CD4-positive, alpha-beta T cell treated with Interleukin-4 for 1 hour (primary cell): ENCODE measurements around the gene CLDN7.

Source experiments
- DNase-seq, 2 donors: peaks; one replicate each; pipeline ENCODE4 v3.0.0-alpha.2; 2020 to 2022

Gene CLDN7

DNA sequence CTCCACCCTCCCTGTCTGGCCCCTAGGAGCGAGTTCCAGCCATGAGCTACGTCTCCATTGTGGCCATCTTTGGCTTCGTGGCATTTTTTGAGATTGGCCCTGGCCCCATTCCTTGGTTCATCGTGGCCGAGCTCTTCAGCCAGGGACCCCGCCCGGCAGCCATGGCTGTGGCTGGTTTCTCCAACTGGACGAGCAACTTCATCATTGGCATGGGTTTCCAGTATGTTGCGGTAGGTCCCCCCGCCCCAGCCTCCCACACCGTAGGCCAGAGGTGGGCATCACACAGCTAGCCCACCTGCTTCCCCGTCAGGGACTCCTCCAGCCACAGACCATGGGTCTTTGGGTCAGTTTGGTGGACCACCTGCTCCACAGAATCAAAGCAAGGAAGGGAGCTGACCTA, 23.4 kb upstream of the CLDN7 start:
- no peak for DNase-seq

DNA sequence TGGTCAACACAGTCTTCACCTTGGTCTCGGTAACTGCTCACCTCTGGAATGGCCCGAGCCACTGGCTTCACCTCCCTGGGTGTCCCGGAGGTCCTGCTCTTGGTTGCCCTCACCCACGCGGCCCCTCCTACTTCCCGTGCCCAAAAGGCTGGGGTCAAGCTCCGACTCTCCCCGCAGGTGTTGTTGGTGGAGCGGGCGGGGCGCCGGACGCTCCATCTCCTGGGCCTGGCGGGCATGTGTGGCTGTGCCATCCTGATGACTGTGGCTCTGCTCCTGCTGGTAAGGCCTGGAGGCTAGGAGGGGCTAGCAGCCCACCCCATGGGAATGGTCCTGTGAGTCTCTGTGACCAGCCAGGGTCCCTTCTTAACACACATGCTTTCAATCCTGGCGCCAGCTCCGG, 22.6 kb upstream of the CLDN7 start:
- no peak for DNase-seq

DNA sequence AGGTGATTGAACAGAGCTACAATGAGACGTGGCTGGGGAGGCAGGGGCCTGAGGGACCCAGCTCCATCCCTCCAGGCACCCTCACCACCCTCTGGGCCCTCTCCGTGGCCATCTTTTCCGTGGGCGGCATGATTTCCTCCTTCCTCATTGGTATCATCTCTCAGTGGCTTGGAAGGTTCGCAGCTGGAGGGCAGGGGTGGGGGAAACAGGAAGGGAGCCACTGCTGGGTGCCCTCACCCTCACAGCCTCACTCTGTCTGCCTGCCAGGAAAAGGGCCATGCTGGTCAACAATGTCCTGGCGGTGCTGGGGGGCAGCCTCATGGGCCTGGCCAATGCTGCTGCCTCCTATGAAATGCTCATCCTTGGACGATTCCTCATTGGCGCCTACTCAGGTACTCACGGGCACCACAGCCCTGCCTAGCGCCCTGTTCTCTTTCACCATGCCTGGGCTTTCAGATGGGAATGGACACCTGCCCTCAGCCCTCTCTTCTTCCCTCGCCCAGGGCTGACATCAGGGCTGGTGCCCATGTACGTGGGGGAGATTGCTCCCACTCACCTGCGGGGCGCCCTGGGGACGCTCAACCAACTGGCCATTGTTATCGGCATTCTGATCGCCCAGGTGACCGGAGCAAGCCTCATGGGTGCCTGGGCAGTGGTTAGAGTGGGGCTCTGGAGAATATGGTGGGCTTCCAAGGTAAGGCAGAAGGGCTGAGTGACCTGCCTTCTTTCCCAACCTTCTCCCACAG, 21.4 kb upstream of the CLDN7 start:
- DNase-seq, result no peak

DNA sequence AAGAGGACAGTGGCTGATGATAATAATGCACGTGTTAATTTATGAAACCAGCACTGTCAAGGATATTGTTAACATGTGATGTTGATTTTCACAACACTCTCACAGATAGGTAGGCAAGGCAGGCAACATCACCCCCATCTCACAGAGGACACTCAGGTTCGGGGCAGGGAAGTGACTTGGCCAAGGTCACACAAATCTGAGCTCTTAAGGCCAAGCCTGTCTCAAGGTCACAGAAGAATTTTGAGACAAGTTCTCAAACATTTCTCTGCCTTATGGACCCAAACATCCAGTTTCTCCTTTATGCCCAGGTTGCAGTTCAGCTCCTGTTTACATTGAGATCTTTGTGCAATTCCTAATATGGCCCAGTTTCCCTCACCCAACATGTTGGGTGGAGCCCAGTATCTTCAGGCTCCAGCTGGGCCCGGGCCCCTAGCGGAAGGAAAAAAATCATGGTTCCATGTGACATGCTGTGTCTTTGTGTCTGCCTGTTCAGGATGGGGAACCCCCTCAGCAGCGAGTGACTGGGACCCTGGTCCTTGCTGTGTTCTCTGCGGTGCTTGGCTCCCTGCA, 20.6 kb upstream of the CLDN7 start:
- DNase-seq, result no peak

DNA sequence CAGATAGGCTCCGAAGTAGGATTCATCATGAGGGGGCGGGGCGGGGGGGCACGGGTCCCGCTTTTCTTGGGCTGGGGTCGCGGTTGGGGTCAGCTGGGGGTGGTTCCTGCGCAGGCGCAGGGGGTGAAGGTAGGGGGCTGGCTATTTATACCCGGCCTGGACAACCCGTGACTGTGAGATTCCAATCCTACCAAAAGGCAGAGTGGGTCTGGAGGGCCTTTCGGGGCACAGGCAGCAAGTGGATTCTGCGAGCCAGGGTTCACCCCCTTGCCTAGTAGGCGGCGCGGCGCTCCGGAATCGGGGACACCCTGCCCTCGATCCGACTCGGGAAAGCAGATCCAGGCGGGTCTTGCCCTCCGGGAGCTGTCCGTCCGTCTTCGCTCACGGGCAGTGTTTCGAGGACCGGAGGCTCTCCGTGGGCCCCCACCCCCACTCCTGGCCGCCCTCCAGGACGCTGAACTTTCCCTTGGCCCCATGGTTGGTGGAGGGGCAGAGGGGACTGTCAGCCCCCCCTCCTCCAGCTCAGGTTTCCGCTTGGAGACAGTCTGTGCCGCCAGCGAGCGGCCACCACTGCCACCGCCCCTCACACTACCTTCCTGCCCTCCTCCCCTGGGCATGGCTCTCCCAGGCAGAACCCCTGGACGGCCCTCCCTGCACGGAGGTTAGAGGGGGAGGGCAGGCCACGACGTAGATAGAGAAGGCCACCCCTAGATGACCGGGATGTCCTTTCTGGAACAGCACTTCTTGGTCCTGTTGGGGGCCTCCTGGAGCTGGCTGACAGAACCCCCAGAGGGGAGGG, 19.9 kb upstream of the CLDN7 start:
- DNase-seq, result no peak

DNA sequence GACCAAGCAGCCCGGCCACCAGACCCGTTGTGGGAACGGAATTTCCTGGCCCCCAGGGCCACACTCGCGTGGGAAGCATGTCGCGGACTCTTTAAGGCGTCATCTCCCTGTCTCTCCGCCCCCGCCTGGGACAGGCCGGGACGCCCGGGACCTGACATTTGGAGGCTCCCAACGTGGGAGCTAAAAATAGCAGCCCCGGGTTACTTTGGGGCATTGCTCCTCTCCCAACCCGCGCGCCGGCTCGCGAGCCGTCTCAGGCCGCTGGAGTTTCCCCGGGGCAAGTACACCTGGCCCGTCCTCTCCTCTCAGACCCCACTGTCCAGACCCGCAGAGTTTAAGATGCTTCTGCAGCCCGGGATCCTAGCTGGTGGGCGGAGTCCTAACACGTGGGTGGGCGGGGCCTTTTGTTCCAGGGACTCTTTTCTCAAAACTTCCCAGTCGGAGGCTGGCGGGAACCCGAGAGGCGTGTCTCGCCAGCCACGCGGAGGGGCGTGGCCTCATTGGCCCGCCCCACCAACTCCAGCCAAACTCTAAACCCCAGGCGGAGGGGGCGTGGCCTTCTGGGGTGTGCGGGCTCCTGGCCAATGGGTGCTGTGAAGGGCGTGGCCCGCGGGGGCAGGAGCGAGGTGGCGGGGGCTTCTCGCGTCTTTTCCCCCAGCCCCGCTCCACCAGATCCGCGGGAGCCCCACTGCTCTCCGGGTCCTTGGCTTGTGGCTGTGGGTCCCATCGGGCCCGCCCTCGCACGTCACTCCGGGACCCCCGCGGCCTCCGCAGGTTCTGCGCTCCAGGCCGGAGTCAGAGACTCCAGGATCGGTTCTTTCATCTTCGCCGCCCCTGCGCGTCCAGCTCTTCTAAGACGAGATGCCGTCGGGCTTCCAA, 19.0 kb upstream of the CLDN7 start, which contains the start of gene SLC2A4:
TSS of gene SLC2A4 (plus strand) at position 645 of the 879 bp plus-strand sequence. CDS start at position 862, 217 bp downstream.
- peak; percentile 89 to 90 for DNase-seq

DNA sequence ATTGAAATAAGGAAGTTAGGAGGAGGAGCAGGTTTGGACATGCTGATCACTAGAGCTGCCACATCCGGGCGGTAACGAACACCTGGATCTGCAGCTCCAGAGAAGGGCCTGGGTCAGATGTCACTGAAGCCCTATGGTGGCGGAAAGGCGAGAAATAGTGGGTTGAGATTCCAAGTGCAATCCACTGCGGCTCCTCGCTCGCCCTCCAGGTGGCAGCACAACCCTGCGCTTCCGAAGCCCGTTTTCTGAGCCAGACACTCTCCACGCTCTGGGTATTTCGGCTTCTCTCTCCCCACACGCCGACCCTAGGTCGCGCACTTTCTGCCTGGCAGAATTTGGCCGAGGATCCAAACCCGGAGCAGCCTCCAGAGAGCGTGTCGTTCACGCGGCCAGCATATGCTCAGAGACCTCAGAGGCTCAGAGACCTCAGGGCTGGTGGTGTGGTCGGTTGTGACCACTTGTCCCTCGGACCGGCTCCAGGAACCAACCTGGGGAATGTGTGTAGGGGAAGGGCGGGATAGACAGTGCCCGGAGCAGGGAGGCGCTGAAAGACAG, 18.3 kb upstream of the CLDN7 start:
- DNase-seq, result peak; percentile 84 to 89

DNA sequence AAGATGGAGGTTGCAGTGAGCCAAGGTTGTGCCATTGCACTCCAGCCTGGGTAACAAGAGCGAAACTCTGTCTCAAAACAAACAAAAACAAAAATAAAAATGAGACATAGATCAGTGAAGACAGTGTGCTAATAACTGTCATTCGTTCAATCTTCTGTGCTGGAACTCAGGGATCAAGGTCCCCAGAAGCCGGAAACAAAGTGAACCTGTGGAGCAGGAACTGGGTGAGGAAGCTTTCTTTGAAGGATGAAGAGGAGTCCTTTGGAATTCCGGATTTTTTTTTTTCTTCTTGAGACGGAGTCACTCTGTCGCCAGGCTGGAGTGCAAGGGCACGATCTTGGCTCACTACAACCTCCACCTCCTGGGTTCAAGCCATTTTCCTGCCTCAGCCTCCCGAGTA, 17.2 kb upstream of the CLDN7 start:
- DNase-seq, result no peak

DNA sequence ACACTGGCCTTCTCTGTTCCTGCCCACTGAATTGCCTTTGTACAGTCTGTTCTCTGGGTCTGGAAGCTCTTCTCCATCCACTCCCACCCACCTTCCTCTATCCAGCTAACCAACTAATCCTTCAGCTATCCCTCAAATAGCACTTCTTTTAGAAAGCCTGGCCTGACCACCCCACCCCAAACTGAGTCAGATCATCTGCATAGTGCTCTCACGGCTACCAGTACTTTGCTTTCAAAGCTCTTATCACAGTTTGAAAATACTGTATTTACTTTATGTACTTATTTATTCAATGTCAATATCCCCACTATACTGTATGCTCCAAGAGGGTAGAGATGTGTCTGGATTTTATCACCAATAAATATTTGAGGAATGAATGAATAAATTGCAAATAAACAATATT, 4.5 kb upstream of the CLDN7 start:
- no peak for DNase-seq

DNA sequence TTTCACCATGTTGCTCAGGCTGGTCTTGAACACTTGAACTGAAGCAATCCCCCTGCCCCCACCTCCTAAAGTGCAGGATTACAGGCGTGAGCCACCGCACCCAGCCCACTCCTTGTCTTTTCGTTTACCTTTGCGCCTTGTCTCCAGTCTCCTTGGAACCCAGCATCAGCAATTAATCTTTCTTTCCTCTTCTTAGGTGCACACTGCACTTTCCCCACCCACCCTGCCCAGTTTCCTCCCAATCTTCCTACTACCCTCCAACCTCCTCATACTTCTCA, 1.5 kb upstream of the CLDN7 start:
- DNase-seq, result no peak

DNA sequence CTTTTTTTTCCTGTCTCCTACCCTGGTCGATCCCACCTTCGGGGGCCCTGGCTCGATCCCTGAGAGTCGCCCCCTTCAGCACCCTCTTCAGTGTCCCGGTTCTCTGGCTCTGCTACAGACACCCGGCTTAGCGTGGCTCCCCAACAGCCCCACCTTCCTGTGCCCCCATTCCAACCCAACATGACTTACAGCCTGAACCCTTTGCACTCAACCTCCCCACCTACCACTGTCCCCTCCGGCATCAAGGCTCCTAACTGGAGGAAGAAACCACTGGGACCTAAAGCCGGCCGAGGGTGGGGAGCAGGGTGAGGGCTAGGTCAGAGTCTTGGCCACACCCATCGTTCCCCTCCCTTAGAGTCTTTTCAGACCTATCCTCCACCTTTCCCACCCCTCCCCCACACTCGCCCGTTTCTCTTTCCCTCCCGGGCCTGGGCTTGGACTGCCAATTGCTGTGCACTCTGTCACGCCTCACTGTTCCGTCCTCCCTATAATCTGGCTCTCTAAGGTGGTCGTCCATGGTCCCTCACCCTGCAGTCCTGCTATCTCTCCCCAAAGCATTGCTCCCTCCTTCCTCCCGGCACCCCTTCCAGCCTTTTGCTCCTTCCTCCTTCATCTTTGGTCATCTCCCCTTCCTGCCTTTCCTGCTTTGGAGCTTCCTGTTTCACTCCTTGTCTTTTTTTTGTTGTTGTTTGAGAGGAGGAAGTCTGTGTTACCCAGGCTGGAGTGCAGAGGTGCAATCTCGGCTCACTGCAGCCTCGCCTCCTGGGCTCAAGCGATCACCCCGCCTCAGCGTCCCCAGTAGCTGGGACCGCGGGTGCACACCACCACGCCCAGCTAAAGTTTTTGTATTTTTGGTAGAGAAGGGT, 890 bp upstream of the CLDN7 start:
- no peak for DNase-seq

DNA sequence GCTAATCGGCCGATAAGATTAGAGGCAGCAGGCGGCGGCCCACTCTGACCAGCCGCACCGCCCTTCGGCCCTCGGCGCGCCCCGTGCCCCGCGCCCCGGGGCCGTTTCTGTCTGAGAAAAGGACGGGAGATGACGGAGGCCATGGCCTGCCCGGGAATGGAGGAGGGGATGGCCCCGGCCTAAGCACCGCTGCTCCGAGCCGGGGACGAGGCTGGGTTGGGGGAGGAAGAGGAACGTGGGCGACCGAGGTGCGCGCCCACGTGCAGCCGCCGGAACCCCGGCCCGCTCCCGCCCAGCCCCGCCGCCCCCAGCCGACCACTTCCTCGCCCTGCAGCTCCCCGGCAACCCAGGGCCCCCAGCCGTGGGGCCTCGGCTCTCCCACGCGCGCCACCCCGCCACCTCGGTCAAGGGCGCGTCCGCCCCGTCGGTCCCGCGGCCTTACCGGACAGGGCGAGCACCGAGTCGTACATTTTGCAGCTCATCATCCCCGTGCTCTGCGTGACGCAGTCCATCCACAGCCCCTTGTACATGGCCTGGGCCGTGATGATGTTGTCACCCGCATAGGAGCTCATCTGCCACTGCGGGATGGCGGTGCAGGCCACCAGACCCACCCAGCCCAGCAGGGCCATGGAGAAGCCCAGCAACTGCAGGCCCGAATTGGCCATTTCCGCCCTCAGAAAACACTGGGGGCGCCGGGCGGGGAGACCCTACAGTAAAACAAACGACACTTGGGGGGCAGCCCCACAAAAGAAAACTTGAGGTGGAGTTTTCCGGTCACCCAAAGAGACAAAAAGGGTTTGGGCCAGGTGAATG, 693 bp downstream of the CLDN7 start:
- DNase-seq, result peak in 1 of 2 donors; percentile 35

DNA sequence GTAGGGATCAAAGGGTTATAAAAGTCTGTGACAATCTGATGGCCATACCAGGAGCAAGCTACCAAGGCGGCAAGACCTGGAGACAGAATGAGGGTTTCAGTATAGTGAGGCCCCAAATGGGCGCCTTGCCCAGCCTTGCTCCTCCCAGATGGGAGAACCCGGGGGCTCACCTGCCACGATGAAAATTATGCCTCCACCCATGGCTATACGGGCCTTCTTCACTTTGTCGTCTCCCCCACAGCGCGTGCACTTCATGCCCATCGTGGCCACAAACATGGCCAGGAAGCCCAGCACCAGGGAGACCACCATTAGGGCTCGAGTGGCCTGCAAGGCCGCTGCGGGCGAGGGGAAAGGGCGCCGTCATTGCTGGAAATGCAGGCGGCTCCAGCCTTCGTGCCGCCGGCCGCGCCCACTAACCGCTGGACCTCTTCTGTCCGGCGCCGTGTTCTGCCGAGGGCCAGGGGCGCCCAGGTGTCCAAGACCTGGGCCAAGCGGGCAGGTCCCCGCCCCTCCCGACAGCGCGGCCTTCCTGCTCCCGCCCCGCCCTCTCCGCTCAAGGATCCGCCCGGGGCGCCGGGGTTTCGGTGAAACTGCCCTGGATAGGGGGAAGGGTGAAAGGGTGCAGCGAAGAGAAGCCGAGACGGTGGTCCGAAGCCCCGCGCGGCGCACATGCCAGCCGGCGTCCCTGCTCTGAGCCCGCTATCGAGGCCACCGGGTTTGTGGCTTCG, 1.5 kb downstream of the CLDN7 start:
- peak in 1 of 2 donors; percentile 42 for DNase-seq

DNA sequence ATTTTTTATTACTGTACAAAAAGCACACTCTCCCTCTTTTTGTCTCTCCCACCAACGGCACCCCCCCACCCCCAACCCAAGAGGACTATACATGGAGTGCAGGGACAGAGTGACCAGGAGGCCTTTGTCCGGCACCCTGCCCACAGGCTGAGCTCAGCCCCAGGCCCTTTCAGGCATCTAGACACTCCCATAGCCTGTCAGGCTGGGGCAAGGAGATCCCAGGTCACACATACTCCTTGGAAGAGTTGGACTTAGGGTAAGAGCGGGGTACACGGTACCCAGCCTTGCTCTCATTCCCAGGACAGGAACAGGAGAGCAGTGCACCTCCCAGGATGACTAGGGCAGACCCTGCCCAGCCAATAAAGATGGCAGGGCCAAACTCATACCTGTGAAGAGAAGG, 2.1 kb downstream of the CLDN7 start:
- DNase-seq, result no peak

DNA sequence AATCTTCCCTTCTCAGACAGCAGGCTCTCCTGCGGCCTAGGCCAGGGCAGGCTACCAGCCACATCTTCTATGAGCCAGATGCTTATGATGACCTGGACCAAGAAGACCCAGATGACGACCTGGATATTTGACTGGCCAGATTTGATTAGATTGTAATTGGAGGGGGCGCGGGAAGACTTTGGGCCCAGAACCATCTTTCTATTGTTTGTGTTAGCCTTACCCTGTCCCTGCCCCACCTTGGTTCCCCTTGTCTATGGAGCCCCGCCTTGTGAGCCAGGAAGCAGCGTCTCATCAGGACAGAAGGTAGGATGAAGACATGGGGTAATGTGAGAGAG, 2.8 kb downstream of the CLDN7 start:
- no peak for DNase-seq

DNA sequence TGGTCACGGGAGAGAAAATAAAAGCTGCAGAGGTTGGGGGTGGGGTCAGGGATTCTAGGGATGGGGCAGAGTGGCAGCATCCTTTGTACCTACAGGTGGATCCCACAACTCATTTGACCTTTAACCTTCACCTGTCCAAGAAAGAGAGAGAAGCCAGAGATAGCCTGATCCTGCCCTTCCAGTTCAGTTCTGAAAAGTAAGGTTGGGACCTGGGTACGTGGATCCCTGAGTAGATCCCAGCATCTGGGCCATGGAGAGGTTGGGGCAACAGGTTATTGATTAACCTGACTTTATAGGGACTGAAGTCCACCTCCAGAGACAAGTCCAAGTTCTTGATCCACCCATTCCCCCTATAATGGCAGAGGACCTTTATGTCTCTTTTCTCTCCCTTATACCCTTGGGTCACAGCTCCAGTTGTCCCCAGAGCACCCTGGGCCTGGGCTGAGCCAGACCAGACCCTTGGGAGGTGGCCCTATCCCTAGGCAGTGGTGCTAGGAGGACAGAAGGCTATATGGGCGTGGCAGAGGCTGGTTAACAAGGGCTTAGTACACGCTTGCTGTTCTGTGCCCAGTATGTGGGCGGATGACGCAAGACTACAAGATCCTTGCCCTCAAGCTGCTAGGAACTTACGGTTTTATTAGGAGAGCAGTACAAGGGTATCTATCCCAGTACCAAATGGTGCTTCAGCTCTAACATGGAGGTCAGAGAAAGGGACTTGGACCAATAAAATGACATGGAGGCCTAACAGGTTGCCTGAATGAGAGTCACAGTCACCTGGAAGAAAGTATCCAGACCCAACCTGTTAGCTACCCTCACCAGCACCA, 3.3 kb downstream of the CLDN7 start:
- DNase-seq, result no peak

DNA sequence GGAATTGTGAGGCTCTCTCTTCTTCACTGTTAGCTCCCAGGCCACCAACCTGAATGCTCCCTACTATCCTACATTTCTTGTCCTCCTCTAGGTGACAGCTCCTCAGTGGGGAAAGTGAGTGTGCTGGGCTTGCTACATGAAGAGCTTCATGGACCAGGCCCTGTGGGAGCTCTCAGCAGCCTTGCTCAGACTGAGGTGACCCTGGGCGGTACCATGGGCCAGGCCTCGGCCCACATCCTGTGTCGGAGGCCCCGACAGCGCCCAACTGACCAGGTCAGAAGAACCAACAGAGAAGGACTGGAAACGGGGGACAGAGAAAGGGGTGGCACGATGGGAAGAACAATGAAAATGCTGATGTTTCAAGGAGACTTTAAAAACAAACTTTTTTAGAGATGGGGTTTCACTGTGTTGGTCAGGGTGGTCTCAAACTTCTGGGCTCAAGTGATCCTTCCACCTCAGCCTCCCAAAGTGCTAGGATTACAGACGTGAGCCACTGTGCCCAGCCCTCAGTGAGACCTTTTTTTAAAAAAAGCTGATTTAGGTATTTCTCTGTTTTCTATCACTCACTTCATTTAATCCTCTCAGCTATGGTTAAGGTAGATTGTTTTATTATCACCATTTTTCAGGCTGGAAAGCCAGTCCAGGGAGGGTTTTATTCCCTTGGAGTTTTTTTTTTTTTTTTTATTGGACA, 5.4 kb downstream of the CLDN7 start:
- no peak for DNase-seq

DNA sequence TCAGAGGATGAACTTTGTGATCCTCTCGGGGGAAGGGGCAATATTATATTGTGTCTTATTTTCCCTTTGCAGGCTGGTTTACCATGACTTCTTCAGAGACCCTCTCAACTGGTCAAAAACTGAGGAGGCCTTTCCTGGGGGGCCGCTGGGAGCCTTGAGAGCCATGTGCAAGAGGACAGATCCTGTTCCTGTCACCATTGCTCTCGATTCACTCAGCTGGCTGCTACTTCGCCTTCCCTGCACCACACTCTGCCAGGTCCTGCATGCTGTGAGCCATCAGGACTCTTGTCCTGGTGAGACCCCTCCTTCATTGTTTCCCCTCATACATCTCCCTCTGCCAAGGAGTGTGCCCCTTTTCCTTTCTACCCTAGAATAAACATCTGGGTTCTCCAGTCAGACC, 7.8 kb downstream of the CLDN7 start:
- DNase-seq, result no peak

DNA sequence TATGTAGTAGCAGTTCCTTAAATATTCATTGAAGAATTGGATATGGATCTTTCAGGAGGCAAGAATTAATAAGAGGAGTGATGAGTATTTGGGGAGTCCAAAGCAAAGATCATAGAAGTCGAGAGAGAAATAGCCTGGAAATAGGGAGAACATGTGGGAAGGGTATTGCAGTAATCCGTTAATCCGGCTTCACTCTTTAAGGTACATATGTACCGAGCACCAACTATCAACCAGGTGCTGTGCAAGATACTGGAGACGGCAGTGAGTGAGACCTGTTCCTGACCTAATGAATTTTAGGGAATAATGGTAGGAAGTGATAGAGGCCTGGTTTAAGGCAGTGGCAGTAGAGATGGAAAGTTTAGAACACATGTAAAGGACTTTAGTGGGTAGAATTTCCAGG, 9.2 kb downstream of the CLDN7 start:
- no peak for DNase-seq
